Activated T-cell treated with anti-CD3 and anti-CD28 coated beads, Interleukin-2, amount 50 U/mL, for 48 hours (primary cell): ENCODE data around the gene CLK2.
"Not testable (repeated sequence)": the region's sequence is repeated elsewhere in the genome, so short reads cannot be mapped to it uniquely, and the experiment has no call there.

ENCODE experiments used
- DNase-seq, 2 experiments: peaks; one replicate each; pipeline ENCODE4 v3.0.0-alpha.2; 2020

Gene CLK2

GRCh38 chr1:155236451-155236850 is 36.9 kb downstream of the CLK2 start:
- DNase-seq = no peak

GRCh38 chr1:155235375-155235774 is 37.9 kb downstream of the CLK2 start:
- DNase-seq = not testable (repeated sequence)

- DNase-seq = not testable (repeated sequence)
These were observed 39.8 kb downstream of the CLK2 start for GRCh38 chr1:155233502-155233901.

GRCh38 chr1:155232001-155232978 is 41.0 kb downstream of the CLK2 start:
- not testable (repeated sequence) for DNase-seq

- not testable (repeated sequence) for DNase-seq
These were observed 42.0 kb downstream of the CLK2 start for GRCh38 chr1:155231302-155231701.

- no peak for DNase-seq
These were observed 45.2 kb downstream of the CLK2 start for GRCh38 chr1:155228096-155228427.

- DNase-seq = peak; percentile 100
These were observed 45.8 kb downstream of the CLK2 start for GRCh38 chr1:155227261-155228095.

- peak in 1 of 2 experiments; percentile 96 for DNase-seq
These were observed 46.4 kb downstream of the CLK2 start for GRCh38 chr1:155226910-155227260.

- peak in 1 of 2 experiments; percentile 96 for DNase-seq
These were observed 47.0 kb downstream of the CLK2 start for GRCh38 chr1:155226188-155226909.

- DNase-seq = not testable (repeated sequence)
These were observed 47.9 kb downstream of the CLK2 start for GRCh38 chr1:155225404-155225759.

GRCh38 chr1:155223047-155223446 is 50.3 kb downstream of the CLK2 start:
- DNase-seq = no peak

GRCh38 chr1:155220211-155220965 is 52.9 kb downstream of the CLK2 start:
- DNase-seq = not testable (repeated sequence)

- peak in 1 of 2 experiments; percentile 55 for DNase-seq
These were observed 53.7 kb downstream of the CLK2 start for GRCh38 chr1:155219592-155220031.

GRCh38 chr1:155218854-155219591 is 54.3 kb downstream of the CLK2 start:
- peak in 1 of 2 experiments; percentile 63 for DNase-seq

GRCh38 chr1:155214702-155215101 is 58.6 kb downstream of the CLK2 start:
- not testable (repeated sequence) for DNase-seq
